A673 (cell line): ENCODE results near the gene NUDT12. TPM values are rescaled to one million over a fixed set of nuclear protein-coding genes. Genes with fewer than 3 reads are reported as not detected.
A peak's percentile ranks its signal among the peaks of the same experiment; 100 is the strongest.

Experiments
- BruUV-seq: library from RNA; stranded (reverse); fragments of 400-500 nt; replicated peaks from 2 replicates; lab custom pipeline; 2021; lab: Mats Ljungman, UMichigan
- CTCF ChIA-PET: fragments of 300-600 bp; sonication (Branson Sonifier 250); formaldehyde crosslinking; loops from one replicate; lab custom pipeline; 2022; ENCODE audit warnings: antibody characterized with exemption; lab: Charles Lee
- POLR2A ChIA-PET: fragments of 300-600 bp; sonication (Branson Sonifier 250); formaldehyde crosslinking; loops from one replicate; lab custom pipeline; 2022; ENCODE audit warnings: antibody characterized with exemption; ENCODE audit not compliant: low non-redundant PET; lab: Charles Lee
- DNase-seq: peaks from one replicate; pipeline ENCODE4 v3.0.0-alpha.2; 2015; ENCODE audit warnings: low spot score
- H3K27ac ChIP-seq: fragments of 200-600 bp; sonication (generic); 2 replicates; pipeline ENCODE4 v1.5.1; 2016; ENCODE audit warnings: mixed run types, low read depth, mild to moderate bottlenecking, mixed read lengths, antibody characterized with exemption, low read length; ENCODE audit not compliant: poor library complexity, severe bottlenecking
- H3K27me3 ChIP-seq: fragments of 200-600 bp; sonication (generic); replicated peaks from 2 replicates; pipeline ENCODE4 v1.6.1; 2017; ENCODE audit warnings: mixed run types, low read depth, mild to moderate bottlenecking, mixed read lengths, antibody characterized with exemption, low read length; ENCODE audit not compliant: insufficient read depth, poor library complexity
- H3K36me3 ChIP-seq: fragments of 200-600 bp; sonication (generic); 2 replicates; pipeline ENCODE4 v1.6.1; 2016; ENCODE audit warnings: mixed run types, mild to moderate bottlenecking, mixed read lengths, antibody characterized with exemption, low read length; ENCODE audit not compliant: insufficient read depth, poor library complexity, severe bottlenecking
- H3K4me1 ChIP-seq: fragments of 200-600 bp; sonication (generic); 2 replicates; pipeline ENCODE4 v1.6.1; 2017; ENCODE audit warnings: mixed run types, mild to moderate bottlenecking, mixed read lengths, antibody characterized with exemption, low read length; ENCODE audit not compliant: insufficient read depth, poor library complexity, severe bottlenecking
- H3K4me3 ChIP-seq: fragments of 200-600 bp; sonication (generic); 2 replicates; pipeline ENCODE4 v1.5.1; 2016; ENCODE audit warnings: low read depth, mixed run types, mild to moderate bottlenecking, mixed read lengths, low read length; ENCODE audit not compliant: poor library complexity, severe bottlenecking
- H3K9me3 ChIP-seq: fragments of 200-600 bp; sonication (generic); 2 replicates; pipeline ENCODE4 v1.6.1; 2016; ENCODE audit warnings: mixed run types, low read depth, mild to moderate bottlenecking, mixed read lengths, antibody characterized with exemption, low read length; ENCODE audit not compliant: poor library complexity, severe bottlenecking
- CTCF ChIP-seq: fragments of 300-800, 200-600 bp; sonication (generic); conservative IDR thresholded peaks from 2 replicates; pipeline ENCODE4 v1.5.1; 2017; ENCODE audit warnings: low read depth, mild to moderate bottlenecking, antibody characterized with exemption, low read length, moderate library complexity, mixed read lengths
- EZH2 ChIP-seq: fragments of 200-600 bp; sonication (generic); IDR thresholded peaks from 2 replicates; pipeline ENCODE4 v1.6.1; 2017; ENCODE audit warnings: borderline replicate concordance, low read depth, mild to moderate bottlenecking, mixed read lengths, antibody characterized with exemption, low read length; ENCODE audit not compliant: poor library complexity, severe bottlenecking
- intact Hi-C: fragments of 100-400 bp; cut with micrococcal nuclease; formaldehyde crosslinking; loops from one replicate; pipeline ENCODE4 v1.10.0; 2022; ENCODE audit not compliant: unreplicated experiment
- total RNA-seq: library from RNA; stranded (reverse); gene quantifications from 2 replicates; pipeline ENCODE4 v1.2.3, GENCODE V29; 2021

Gene NUDT12
- total RNA-seq, 1 experiment from 2014 or later = 10.2 TPM

DNA sequence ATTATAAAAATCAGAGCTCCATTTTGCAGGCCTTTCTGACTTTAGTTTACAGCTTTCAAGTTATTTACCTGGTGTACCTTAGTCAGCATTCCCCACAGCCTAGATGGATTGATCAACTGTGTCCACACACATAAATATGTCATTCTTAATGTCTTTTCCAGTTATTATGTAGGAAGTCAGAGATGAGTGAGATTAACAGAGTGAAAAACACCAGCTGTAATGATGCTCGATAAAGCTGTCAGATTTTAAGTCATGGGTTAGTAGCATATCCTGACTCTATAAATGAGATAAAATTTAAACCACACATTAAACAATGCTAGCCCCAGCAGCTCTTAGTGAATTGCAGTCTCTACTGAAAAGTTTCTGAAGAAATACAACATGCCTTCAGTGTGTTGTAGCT, 48.9 kb downstream of the NUDT12 start:
- BruUV-seq = no TSS peak
- H3K4me3 ChIP-seq = no peak overlapping the region
- no peak overlapping the region for H3K27ac ChIP-seq
- POLR2A ChIA-PET = no interaction called here
- H3K27me3 ChIP-seq = no peaks in the 10 kb centered on the region
- no peaks in the 10 kb centered on the region for H3K36me3 ChIP-seq
- no peaks in the 10 kb centered on the region for H3K4me1 ChIP-seq
- CTCF ChIA-PET = no interaction called here
- intact Hi-C loops = no loop called here
- no peak for DNase-seq
- no peaks in the 10 kb centered on the region for H3K9me3 ChIP-seq
- TF ChIP-seq CTCF = no peak
- TF ChIP-seq EZH2 = no peak

GRCh38 chr5:103512500-103512899, 50.1 kb downstream of the NUDT12 start:
- Histone ChIP-seq H3K4me3 (no peak overlapping the region), H3K36me3 (no peaks in the 10 kb centered on the region), H3K27ac (no peak overlapping the region), H3K27me3 (no peaks in the 10 kb centered on the region), H3K4me1 (no peaks in the 10 kb centered on the region), H3K9me3 (no peaks in the 10 kb centered on the region)
- BruUV-seq = no TSS peak
- CTCF ChIA-PET = no interaction called here
- POLR2A ChIA-PET = no interaction called here
- DNase-seq = no peak
- no peak for TF ChIP-seq EZH2
- TF ChIP-seq CTCF = no peak
- intact Hi-C loops = no loop called here

DNA sequence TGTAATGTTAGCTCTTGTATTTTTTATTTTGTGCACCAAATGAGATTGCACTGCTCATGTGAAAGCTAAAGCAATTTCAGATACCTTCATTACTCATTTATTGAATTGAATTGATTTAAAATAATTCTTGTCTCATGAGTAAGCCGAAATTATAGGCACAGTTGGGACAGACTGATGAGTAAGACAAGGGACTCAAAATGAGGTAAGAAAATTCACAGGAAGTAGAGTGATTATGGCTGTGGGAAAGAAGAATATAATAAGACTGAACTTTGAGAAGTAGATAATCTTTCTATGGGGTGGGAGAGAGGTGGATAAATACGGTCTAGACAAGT, 51.1 kb downstream of the NUDT12 start:
- no peaks in the 10 kb centered on the region for H3K27me3 ChIP-seq
- intact Hi-C loops = no loop called here
- H3K9me3 ChIP-seq = no peaks in the 10 kb centered on the region
- no peak overlapping the region for H3K27ac ChIP-seq
- H3K4me3 ChIP-seq = no peak overlapping the region
- no TSS peak for BruUV-seq
- H3K4me1 ChIP-seq = no peaks in the 10 kb centered on the region
- peak; percentile 29 for DNase-seq
- POLR2A ChIA-PET = no interaction called here
- CTCF ChIA-PET = no interaction called here
- no peaks in the 10 kb centered on the region for H3K36me3 ChIP-seq
- TF ChIP-seq CTCF (no peak), EZH2 (no peak)
